MM.1S (cell line): ENCODE data around the gene CETN1.

Source experiments
- DNase-seq: peaks from one replicate; pipeline ENCODE4 v3.0.0-alpha.2; 2015
- H2AFZ ChIP-seq: fragments of 300-600 bp; sonication (generic); 2 replicates; pipeline ENCODE4 v1.6.0; 2016; ENCODE audit warnings: antibody characterized with exemption, low read length
- H3F3A ChIP-seq: fragments of 300-600 bp; sonication (generic); 2 replicates; pipeline ENCODE4 v1.6.1; 2016; ENCODE audit warnings: mild to moderate bottlenecking, antibody characterized with exemption, low read length, moderate library complexity, mixed read lengths; ENCODE audit not compliant: insufficient read depth
- H3K27ac ChIP-seq: fragments of 300-600 bp; sonication (generic); 2 replicates; pipeline ENCODE4 v1.5.1; 2016; ENCODE audit warnings: mild to moderate bottlenecking, low read length
- H3K27me3 ChIP-seq: fragments of 300-600 bp; sonication (generic); replicated peaks from 2 replicates; pipeline ENCODE4 v1.6.0; 2016; ENCODE audit warnings: low read length; ENCODE audit not compliant: insufficient read depth
- H3K36me3 ChIP-seq: fragments of 300-600 bp; sonication (generic); replicated peaks from 2 replicates; pipeline ENCODE4 v1.6.1; 2016; ENCODE audit warnings: mild to moderate bottlenecking, low read length, mixed read lengths; ENCODE audit not compliant: insufficient read depth
- H3K4me1 ChIP-seq: fragments of 300-600 bp; sonication (generic); 2 replicates; pipeline ENCODE4 v1.6.1; 2016; ENCODE audit warnings: low read length, mixed read lengths
- H3K4me2 ChIP-seq: fragments of 300-600 bp; sonication (generic); 2 replicates; pipeline ENCODE4 v1.6.0; 2016; ENCODE audit warnings: low read depth, low read length
- H3K4me3 ChIP-seq: fragments of 300-600 bp; sonication (generic); 2 replicates; pipeline ENCODE4 v1.5.1; 2016; ENCODE audit warnings: low read length, mixed read lengths
- H3K79me2 ChIP-seq: fragments of 300-600 bp; sonication (generic); 2 replicates; pipeline ENCODE4 v1.6.1; 2016; ENCODE audit warnings: mixed run types, low read length, mixed read lengths
- H3K9ac ChIP-seq: fragments of 300-600 bp; sonication (generic); 2 replicates; pipeline ENCODE4 v1.6.1; 2016; ENCODE audit warnings: low read length, mixed read lengths
- H3K9me2 ChIP-seq: fragments of 300-600 bp; sonication (generic); replicated peaks from 2 replicates; pipeline ENCODE4 v1.6.1; 2016; ENCODE audit warnings: mild to moderate bottlenecking, low read length, mixed read lengths; ENCODE audit not compliant: insufficient read depth
- H3K9me3 ChIP-seq: fragments of 300-600 bp; sonication (generic); replicated peaks from 2 replicates; pipeline ENCODE4 v1.6.1; 2016; ENCODE audit warnings: mild to moderate bottlenecking, low read length, mixed read lengths; ENCODE audit not compliant: insufficient read depth
- H4K20me1 ChIP-seq: fragments of 300-600 bp; sonication (generic); 2 replicates; pipeline ENCODE4 v1.6.1; 2016; ENCODE audit warnings: mild to moderate bottlenecking, low read length, moderate library complexity, mixed read lengths; ENCODE audit not compliant: insufficient read depth
- EZH2 ChIP-seq: fragments of 300-600 bp; sonication (generic); optimal IDR thresholded peaks from 2 replicates; pipeline ENCODE3; 2017; ENCODE audit warnings: low read depth, mild to moderate bottlenecking, antibody characterized with exemption, low read length, mixed read lengths
- EZH2phosphoT487 ChIP-seq: fragments of 300-600 bp; sonication (generic); IDR thresholded peaks from 2 replicates; pipeline ENCODE4 v1.6.1; 2018; ENCODE audit warnings: antibody characterized with exemption, low read length
- TF ChIP-seq, protein P1 (sequence below): fragments of 300-600 bp; sonication (generic); IDR thresholded peaks from 2 replicates; pipeline ENCODE4 v1.5.1; 2016; ENCODE audit warnings: antibody characterized with exemption, low read length, mixed read lengths

The CETN1 gene

DNA sequence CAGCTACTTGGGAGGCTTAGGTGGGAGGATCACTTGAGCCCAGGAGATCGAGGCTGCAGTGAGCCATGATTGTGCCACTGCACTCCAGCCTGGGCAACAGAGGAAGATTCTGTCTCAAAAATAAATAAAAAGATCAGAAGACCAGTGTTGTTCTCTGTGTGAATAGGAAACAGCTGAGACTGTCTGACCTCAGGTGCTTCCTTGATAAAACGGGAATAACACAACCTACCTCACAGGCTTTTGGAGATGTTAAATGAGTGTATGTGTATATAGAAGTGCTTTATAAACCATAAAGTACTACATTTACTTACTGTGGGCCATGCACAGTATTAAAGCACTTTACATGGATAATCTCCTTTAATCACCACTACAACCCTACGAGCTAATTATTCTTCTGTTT lies 9.9 kb upstream of the CETN1 start:
- no peak overlapping the region for H3K4me2 ChIP-seq

DNA sequence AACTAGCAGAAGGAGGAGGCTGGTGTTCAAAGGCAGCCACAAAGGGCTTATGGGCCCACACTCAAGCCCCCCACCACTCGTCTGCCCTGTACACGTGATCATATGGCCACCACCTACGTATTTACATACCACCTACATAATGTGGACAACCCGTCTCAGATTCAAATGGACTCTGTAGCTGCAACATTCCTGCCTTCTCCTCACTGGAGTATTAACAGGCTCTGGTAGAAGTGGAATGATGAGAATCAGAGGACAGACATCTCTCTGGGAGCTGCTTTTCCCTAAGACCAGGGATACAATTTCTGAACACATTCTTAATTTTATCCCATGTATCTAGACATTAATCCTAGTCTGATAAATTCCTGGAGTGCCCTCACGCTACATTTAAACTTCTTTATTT lies 9.5 kb upstream of the CETN1 start:
- Histone ChIP-seq H3K9ac (no peak overlapping the region), H3K4me2 (no peak overlapping the region), H3K9me3 (no peaks in the 10 kb centered on the region), H3K9me2 (no peaks in the 10 kb centered on the region), H3K4me1 (no peaks in the 10 kb centered on the region), H2AFZ (no peak overlapping the region), H4K20me1 (no peaks in the 10 kb centered on the region), H3K36me3 (no peaks in the 10 kb centered on the region), H3K79me2 (no peaks in the 10 kb centered on the region), H3K27me3 (no peaks in the 10 kb centered on the region), H3K27ac (no peak overlapping the region), H3F3A (no peaks in the 10 kb centered on the region), H3K4me3 (no peak overlapping the region)
- TF ChIP-seq, protein P1, sequence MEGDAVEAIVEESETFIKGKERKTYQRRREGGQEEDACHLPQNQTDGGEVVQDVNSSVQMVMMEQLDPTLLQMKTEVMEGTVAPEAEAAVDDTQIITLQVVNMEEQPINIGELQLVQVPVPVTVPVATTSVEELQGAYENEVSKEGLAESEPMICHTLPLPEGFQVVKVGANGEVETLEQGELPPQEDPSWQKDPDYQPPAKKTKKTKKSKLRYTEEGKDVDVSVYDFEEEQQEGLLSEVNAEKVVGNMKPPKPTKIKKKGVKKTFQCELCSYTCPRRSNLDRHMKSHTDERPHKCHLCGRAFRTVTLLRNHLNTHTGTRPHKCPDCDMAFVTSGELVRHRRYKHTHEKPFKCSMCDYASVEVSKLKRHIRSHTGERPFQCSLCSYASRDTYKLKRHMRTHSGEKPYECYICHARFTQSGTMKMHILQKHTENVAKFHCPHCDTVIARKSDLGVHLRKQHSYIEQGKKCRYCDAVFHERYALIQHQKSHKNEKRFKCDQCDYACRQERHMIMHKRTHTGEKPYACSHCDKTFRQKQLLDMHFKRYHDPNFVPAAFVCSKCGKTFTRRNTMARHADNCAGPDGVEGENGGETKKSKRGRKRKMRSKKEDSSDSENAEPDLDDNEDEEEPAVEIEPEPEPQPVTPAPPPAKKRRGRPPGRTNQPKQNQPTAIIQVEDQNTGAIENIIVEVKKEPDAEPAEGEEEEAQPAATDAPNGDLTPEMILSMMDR: no peak
- TF ChIP-seq EZH2 (no peak), EZH2phosphoT487 (no peak)
- DNase-seq: no peak

More for the DNA sequence above, 9.9 kb upstream of the CETN1 start:
- Histone ChIP-seq H3F3A (no peaks in the 10 kb centered on the region), H4K20me1 (no peaks in the 10 kb centered on the region), H3K9me3 (no peaks in the 10 kb centered on the region), H3K79me2 (no peaks in the 10 kb centered on the region), H3K36me3 (no peaks in the 10 kb centered on the region), H3K4me3 (no peak overlapping the region), H3K27ac (no peak overlapping the region), H3K9ac (no peak overlapping the region), H2AFZ (no peak overlapping the region), H3K9me2 (no peaks in the 10 kb centered on the region), H3K27me3 (no peaks in the 10 kb centered on the region), H3K4me1 (no peaks in the 10 kb centered on the region)
- TF ChIP-seq EZH2 (no peak), EZH2phosphoT487 (no peak)
- TF ChIP-seq, protein P1: no peak
- DNase-seq: no peak

DNA sequence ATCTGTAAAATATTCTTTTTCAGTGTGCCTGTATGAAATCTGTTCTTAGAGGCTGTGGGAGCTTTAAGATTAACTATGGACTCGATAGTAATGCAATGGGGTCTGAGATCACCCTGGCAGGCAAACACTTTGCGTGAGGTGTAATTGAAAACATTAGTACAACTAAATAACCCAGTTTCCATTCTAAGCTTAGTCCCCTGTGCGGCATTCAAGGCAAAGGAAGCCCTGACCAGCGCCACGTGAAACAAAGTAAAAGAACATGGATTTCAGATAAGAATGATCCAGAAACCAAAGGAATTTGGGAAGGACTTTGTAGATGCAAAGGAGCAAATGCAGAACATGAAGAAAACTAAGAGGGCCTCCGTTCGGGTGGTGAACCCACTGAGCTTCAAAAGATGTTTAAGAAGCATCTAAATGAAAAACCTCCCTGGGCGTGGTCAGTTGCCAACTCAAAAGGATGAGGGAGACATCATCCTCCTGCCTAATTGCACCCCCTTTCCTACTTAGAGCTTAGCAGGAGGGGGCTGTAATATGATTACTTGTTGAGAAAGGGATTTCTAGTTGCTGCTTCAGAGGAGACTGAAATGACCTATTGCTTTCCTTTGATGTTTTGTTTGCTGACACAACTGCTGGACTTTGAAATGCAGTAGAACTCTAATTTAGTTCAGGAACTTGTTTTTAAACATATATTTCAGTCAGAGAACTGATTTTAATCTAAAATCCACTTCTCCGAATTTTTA lies 7.9 kb upstream of the CETN1 start:
- Histone ChIP-seq H3K4me1 (no peaks in the 10 kb centered on the region), H3F3A (no peaks in the 10 kb centered on the region), H4K20me1 (no peaks in the 10 kb centered on the region), H3K79me2 (no peaks in the 10 kb centered on the region), H3K9me2 (no peaks in the 10 kb centered on the region), H3K27ac (no peak overlapping the region), H3K27me3 (no peaks in the 10 kb centered on the region), H3K9me3 (no peaks in the 10 kb centered on the region), H3K4me2 (no peak overlapping the region), H3K9ac (no peak overlapping the region), H3K36me3 (no peaks in the 10 kb centered on the region), H2AFZ (no peak overlapping the region), H3K4me3 (no peak overlapping the region)
- DNase-seq: no peak
- TF ChIP-seq, protein P1: no peak
